GM15510 (cell line): ENCODE results near the gene DEFB112.

Source experiments
- POLR2A ChIP-seq: IDR thresholded peaks from 3 replicates; pipeline ENCODE4 v1.6.1; 2011; ENCODE audit warnings: borderline replicate concordance; ENCODE audit not compliant: insufficient read length; ENCODE audit errors: extremely low read depth

Gene DEFB112

DNA sequence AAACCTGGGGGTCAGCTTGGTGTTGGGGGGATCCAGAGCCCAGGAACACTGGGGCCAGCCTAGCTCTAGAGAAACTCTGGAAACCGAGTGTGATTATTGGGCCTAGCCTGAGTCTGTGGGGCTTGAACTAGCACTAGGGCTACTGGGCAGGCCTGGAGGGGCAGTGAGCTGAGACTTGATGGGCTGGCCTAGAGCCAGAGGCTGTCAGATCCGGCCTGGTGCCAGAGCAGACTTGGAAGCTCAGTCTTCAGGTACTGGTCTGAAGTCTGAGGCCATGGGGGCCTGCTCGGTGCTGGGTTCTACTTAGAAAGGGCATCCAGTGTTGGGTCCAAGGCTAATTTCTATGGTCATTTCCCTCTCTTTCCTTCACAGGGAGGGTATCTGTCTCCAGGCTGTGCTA is 2.7 kb downstream of the DEFB112 start:
- no peak for TF ChIP-seq POLR2A

DNA sequence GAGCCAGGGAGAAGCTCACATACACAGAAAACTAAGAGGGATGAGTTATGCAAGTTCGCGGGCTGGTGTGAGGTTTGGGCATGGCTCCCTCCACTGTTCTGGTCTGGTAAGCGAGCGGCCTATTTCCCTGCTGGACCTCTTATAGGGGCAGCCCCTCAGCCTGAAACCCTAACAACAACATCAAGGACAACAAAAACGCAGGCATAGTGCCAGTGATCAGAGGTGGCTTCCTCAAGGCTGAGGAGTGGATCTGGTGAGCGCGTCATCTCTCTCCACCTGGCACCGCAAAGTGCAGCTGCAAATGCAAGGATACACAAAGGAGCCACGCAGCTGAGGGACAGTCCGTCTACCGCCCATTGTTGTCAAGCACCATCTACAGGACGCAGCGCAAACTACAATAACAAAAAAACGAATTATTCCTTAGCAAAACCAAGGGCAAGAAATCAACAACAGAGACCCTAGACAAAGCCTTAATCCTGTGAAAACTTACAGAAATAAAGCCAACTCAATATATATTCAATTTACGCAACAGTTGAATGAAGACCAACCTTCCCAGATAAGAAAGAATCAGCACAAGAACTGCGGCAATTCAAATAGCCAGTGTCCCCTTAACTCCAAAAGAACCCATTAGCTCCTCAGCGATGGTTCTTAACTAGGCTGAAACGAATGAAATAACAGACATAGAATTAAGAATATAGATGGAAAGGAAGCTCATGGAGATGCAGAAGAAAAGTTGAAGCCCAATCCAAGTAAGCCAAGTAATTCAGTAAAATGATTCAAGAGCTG is 18.8 kb downstream of the DEFB112 start:
- no peak for TF ChIP-seq POLR2A

DNA sequence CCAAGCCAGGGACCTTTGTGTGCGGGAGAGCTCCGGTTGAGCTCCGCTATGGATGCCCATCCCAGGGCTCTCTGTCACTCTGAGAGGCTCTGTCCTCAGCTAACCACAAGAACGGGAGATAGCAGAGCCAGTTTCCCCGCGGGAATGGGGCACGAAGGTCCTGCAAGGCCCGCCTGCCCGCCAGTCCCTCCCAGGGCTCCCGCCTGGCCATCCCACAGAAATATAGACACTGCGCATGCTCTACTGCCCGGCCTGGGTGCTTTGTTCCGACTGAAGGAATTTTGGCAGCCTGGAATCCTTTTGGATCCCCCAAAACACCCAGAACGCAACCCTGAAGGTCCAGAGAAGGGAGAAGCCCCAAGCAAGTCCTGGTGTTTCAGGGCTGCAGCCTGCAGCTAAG is 19.4 kb downstream of the DEFB112 start:
- no peak for TF ChIP-seq POLR2A

DNA sequence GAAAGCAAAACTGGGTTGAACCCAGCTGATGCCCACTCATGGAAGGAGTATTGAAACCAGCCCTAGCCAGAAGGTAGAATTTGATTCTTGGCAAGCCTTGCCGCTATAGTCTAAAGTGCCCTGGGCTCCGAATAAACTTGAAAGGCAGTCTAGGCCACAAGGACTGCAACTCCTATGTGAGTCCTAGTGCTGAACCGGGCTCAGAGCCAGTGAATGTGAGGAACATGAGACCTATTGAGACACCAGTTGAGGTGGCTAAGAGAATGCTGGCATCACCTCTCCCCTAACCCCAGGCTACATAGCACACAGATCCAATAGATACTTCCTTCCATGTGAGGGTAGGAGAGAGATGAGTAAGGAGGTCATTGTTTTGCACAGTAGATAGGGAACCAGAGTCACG is 24.5 kb downstream of the DEFB112 start:
- no peak for TF ChIP-seq POLR2A

DNA sequence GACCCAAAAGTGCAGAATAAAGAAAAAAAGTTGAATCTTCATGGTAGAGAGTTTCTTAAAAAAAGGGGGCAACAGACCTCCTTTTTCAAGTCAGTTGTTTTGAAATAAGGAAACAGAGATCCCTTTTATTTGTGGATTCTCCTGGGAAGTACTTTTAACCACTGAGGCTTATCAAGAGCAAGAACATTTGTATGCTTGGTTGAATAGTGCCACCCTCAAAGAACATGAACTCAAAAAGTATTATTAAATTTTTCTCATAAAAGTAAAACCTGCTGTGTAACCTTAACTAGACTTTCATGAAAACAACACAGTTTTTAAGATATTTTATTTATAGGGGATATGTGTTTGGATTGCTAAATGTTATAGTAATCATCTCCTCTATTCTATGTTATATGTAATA is 27.8 kb downstream of the DEFB112 start, which contains the start of gene DEFB110:
TSS of gene DEFB110 (minus strand) at position 101 of the 400 bp plus-strand sequence. CDS start at position 42, 59 bp downstream.
- TF ChIP-seq POLR2A: no peak

DNA sequence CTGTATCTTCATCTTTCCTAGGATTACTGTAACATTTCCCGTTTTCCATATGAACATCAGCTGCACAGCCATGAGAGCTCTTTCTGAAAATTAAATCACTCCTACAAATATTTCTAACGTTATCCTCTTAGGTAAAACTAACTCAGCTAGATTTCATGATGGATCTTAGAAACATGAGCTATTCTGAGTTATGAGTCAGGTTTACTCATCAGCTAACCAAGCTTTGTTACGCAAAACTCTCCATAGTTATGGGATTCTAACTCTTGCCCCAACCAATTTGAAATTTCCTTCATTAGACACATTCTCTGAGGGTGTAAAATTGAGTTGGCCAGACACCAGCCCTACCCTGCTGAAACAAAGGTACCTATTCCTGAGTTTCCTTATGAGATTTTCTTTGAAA is 41.9 kb downstream of the DEFB112 start:
- no peak for TF ChIP-seq POLR2A

DNA sequence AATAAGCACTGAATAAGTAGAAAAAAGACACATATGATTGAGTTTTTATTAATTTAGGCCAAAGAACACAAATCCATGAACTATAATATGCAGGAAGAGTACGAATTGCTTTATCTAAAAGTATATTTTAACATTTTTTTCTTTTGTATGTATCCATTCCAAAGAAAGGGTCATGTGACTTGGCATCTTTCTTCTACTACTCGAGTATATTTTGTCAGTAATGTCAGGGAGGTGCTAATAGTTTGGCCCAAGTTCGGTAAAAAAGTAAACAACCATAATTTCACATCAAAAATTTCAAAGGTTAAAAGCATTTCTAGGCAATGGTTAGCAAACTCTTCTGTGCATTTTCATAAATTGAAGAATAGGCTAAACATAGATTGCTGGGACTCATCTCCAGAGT is 46.6 kb downstream of the DEFB112 start:
- TF ChIP-seq POLR2A: no peak

DNA sequence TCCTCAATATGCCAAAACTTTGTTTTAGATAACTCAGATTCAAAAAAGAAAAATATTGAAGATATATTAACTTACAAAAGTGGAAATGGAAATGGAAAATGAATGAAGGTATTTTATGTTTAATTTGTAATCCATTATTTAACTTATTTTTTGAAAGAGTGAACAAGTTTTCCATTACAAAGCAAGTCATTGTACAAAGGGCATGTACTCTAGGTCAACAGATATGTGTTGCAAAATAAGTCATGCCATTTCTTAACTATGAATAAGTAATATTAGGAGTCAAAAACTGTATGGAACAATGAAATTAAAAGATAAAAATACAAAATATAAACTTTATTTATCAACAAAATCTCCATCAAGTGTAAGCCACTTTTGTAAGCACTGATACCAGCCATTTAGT is 54.5 kb downstream of the DEFB112 start:
- TF ChIP-seq POLR2A: no peak
